ENCODE data around the gene PPT1.

DNA sequence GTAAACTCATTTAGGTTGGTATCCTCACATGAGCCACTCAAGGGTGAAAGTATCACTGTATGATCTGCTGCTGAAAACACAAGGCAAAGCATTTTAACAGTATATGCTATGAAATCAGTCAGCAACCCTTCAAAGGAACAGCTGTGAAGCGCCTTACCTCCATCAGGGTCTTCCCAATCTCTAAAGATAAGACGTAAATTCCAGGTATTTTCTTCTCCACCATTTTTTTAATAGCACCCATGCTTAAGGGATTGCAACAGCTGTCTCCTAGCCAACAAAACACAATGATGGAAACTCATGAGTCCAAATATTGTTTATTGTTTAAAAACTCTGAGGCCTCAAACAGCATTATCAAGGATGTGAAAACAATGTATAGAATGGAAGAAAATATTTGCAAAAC lies 4.8 kb downstream of the PPT1 start:
- TF ChIP-seq EZH2 (IDR thresholded peaks at IDR 0.05; ENCODE audit: borderline replicate concordance, low read depth, low read length, severe bottlenecking) (no peak), CTCF (IDR thresholded peaks at IDR 0.05; ENCODE audit: borderline replicate concordance, extremely low read depth, low read length, poor library complexity, severe bottlenecking) (no peak)
